Mucosa of rectum (tissue), 2 donors: ENCODE results near the gene CADPS2.
"Not testable (repeated sequence)": the region's sequence is repeated elsewhere in the genome, so short reads cannot be mapped to it uniquely, and the experiment has no call there.

ENCODE experiments used
- H3K27ac ChIP-seq, 2 donors: one replicate each; pipeline ENCODE4 v1.7.0; 2013; ENCODE audit warnings: inconsistent platforms in 2 of 2, low read depth in 2 of 2, low read length in 2 of 2
- H3K27me3 ChIP-seq, 2 donors: one replicate each; pipeline ENCODE4 v1.7.0; 2013; ENCODE audit warnings: low read length in 2 of 2; ENCODE audit not compliant: control insufficient read depth in 2 of 2, insufficient read depth in 2 of 2
- H3K36me3 ChIP-seq, 2 donors: one replicate each; pipeline ENCODE4 v1.7.0; 2013; ENCODE audit warnings: low read length in 2 of 2; ENCODE audit not compliant: control insufficient read depth in 2 of 2, insufficient read depth in 2 of 2
- H3K4me1 ChIP-seq, 2 donors: one replicate each; pipeline ENCODE4 v1.7.0; 2013; ENCODE audit warnings: low read length in 2 of 2, mild to moderate bottlenecking in 1 of 2; ENCODE audit not compliant: control insufficient read depth in 2 of 2, insufficient read depth in 2 of 2
- H3K4me3 ChIP-seq, 2 donors: one replicate each; pipeline ENCODE4 v1.7.0; 2013; ENCODE audit warnings: low read length in 2 of 2
- H3K9ac ChIP-seq, 2 donors: one replicate each; pipeline ENCODE4 v1.7.0; 2013; ENCODE audit warnings: low read length in 2 of 2, low read depth in 1 of 2, mild to moderate bottlenecking in 1 of 2
- H3K9me3 ChIP-seq, 2 donors: one replicate each; pipeline ENCODE4 v1.7.0; 2013; ENCODE audit warnings: low read length in 2 of 2; ENCODE audit not compliant: control insufficient read depth in 2 of 2
- donor health status: healthy.
- donor health status: Normal muscosa, but diverticular disease.

Gene CADPS2

GRCh38 chr7:122834571-122834942 is 51.7 kb downstream of the CADPS2 start:
- H3K9ac ChIP-seq, H3K36me3 ChIP-seq, H3K4me1 ChIP-seq, H3K9me3 ChIP-seq, H3K27me3 ChIP-seq, H3K4me3 ChIP-seq, H3K27ac ChIP-seq: not testable (repeated sequence)

DNA sequence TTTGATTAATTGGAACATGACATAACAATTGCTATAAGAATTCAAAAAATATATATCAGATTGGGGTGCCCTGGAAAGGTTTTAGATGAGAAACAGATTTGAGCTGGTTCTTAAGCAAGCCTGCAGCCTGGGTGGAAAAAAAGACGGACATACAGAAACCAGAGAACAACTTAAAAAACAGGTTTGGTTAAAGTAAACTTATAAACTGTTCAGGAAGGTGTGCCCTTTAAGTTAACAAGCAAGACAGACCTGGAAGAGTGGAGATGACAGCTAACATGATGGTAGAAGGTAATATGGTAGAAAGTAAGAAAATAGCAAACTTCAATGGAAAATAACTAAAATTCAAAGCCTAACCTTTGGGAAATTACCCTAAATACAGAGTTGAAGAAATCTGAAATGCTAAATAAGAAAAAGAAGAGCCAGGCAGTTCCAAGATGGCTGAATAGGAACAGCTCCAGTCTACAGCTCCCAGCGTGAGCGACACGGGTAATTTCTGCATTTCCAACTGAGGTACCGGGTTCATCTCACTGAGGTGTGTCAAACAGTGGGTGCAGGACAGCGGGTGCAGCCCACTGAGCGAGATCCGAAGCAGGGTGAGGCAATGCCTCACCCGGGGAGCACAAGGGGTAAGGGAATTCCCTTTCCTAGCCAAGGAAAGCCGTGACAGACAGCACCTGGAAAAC is 52.2 kb downstream of the CADPS2 start:
- peaks cover 0 to 4% of the 10 kb centered on the region in 2 donors for H3K4me1 ChIP-seq
- no peaks in the 10 kb centered on the region for H3K36me3 ChIP-seq
- H3K4me3 ChIP-seq, result no peak overlapping the region
- no peak overlapping the region for H3K9ac ChIP-seq
- no peak overlapping the region for H3K27ac ChIP-seq
- H3K9me3 ChIP-seq, result no peaks in the 10 kb centered on the region
- no peaks in the 10 kb centered on the region for H3K27me3 ChIP-seq

GRCh38 chr7:122831436-122831835 is 54.8 kb downstream of the CADPS2 start:
- H3K9ac ChIP-seq, result no peak overlapping the region

DNA sequence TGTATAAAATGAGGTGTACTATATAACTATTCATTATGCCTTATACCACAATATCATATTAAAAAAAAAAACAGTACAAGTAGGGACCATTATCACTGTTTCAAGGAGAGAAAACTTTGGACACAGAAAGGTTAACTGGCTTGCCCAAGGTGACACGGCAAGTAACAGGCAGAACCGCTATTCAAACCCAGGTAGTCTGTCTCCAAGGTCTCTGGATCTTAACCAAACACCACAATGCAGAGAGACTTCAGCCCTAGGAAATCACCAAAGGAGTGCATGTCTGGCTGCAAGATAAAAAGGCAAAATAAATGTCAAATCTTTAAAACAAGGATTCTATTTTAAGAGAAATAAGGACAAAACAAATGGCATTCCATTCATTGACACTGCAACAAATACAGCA is 56.3 kb downstream of the CADPS2 start:
- Histone ChIP-seq H3K9ac (no peak overlapping the region), H3K4me3 (no peak overlapping the region), H3K4me1 (peaks cover 0 to 4% of the 10 kb centered on the region in 2 donors), H3K27ac (no peak overlapping the region), H3K9me3 (no peaks in the 10 kb centered on the region), H3K27me3 (no peaks in the 10 kb centered on the region), H3K36me3 (no peaks in the 10 kb centered on the region)

More at GRCh38 chr7:122831436-122831835, 54.8 kb downstream of the CADPS2 start:
- no peak overlapping the region for H3K4me3 ChIP-seq
- H3K27me3 ChIP-seq, result no peaks in the 10 kb centered on the region
- peaks cover 0 to 4% of the 10 kb centered on the region in 2 donors for H3K4me1 ChIP-seq
- no peak overlapping the region for H3K27ac ChIP-seq
- H3K9me3 ChIP-seq, result no peaks in the 10 kb centered on the region
- H3K36me3 ChIP-seq, result no peaks in the 10 kb centered on the region

GRCh38 chr7:122827763-122828162 is 58.5 kb downstream of the CADPS2 start:
- Histone ChIP-seq H3K4me1 (no peaks in the 10 kb centered on the region), H3K9me3 (no peaks in the 10 kb centered on the region), H3K4me3 (no peak overlapping the region), H3K36me3 (no peaks in the 10 kb centered on the region), H3K27ac (no peak overlapping the region), H3K27me3 (no peaks in the 10 kb centered on the region), H3K9ac (no peak overlapping the region)

DNA sequence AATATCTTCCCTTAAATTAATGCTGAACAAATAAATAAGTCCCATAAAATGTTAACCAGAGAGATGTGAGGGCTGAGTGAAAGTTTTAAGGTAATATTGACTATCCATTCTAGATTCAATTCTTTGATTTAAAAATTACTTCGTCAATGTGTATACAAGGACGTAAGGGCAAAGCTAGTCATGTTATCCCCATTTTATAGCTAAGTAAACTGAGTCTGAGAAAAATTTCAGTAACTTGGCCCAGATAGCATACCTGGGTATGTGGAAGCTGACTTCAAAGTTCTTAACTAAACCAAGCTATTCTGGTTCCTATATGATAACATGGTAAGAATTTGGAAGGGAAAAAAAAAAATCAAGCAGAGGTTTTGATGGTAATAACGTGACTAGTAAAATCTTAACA is 72.4 kb downstream of the CADPS2 start:
- Histone ChIP-seq H3K4me1 (no peaks in the 10 kb centered on the region), H3K9ac (no peak overlapping the region), H3K27me3 (no peaks in the 10 kb centered on the region), H3K27ac (no peak overlapping the region), H3K36me3 (no peaks in the 10 kb centered on the region), H3K9me3 (no peaks in the 10 kb centered on the region), H3K4me3 (no peak overlapping the region)

DNA sequence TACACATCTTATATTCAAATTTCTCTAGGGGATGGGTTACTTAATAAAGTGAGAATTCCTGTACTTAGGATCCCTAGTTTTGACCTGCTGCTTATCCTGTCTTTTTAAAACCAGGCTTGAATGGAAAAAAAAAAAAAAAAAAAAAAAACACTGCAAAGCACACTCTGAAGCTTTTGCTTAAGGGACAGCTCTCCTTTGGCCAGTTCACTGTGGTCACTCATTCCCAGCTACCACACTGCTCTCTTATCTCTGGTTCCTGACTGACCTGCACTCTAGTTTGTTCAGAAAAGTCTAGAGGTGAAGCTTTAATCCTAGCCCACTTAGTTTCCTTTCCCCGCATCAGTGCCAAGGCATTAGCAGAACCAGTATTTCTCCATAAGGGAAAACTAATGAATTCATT is 82.4 kb downstream of the CADPS2 start:
- no peaks in the 10 kb centered on the region for H3K9me3 ChIP-seq
- no peak overlapping the region for H3K27ac ChIP-seq
- H3K36me3 ChIP-seq, result no peaks in the 10 kb centered on the region
- H3K9ac ChIP-seq, result no peak overlapping the region
- H3K4me1 ChIP-seq, result no peaks in the 10 kb centered on the region
- H3K4me3 ChIP-seq, result no peak overlapping the region
- H3K27me3 ChIP-seq, result no peaks in the 10 kb centered on the region

GRCh38 chr7:122803323-122803722 is 82.9 kb downstream of the CADPS2 start:
- no peaks in the 10 kb centered on the region for H3K36me3 ChIP-seq
- H3K27ac ChIP-seq, result no peak overlapping the region
- no peaks in the 10 kb centered on the region for H3K4me1 ChIP-seq
- H3K27me3 ChIP-seq, result no peaks in the 10 kb centered on the region
- no peak overlapping the region for H3K9ac ChIP-seq
- H3K9me3 ChIP-seq, result no peaks in the 10 kb centered on the region
- H3K4me3 ChIP-seq, result no peak overlapping the region

GRCh38 chr7:122802301-122802751 is 83.9 kb downstream of the CADPS2 start:
- no peaks in the 10 kb centered on the region for H3K9me3 ChIP-seq
- no peak overlapping the region for H3K27ac ChIP-seq
- no peak overlapping the region for H3K9ac ChIP-seq
- no peaks in the 10 kb centered on the region for H3K36me3 ChIP-seq
- H3K4me1 ChIP-seq, result no peaks in the 10 kb centered on the region
- H3K4me3 ChIP-seq, result no peak overlapping the region
- H3K27me3 ChIP-seq, result no peaks in the 10 kb centered on the region

DNA sequence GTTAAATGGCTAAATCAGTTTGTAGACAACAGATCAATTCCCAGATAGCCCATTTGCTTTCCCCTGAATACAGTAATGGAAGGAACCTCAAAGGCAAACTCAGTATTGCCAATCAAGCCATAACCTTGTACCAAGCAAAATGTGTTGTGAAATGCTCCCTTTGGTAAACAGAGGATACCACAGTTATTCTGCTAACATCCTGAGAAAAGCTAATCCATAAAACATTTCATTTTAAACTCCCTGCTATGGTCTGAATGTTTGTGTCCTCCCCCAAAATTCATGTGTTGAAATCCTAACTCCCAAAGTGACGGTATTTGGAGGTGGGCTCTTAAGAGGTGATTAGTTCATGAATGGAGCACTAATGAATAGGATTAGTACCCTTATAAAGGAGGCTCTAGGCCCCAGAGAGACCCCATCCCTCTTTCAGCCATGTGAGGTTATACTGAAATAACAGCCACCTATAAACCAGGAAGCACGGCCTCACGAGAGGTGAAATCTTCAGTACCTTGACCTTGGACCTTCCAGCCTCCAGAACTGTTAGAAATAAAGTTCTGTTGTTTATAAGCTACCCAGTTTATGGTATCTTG is 94.2 kb downstream of the CADPS2 start:
- Histone ChIP-seq H3K4me3 (no peak overlapping the region), H3K36me3 (no peaks in the 10 kb centered on the region), H3K9ac (no peak overlapping the region), H3K9me3 (no peaks in the 10 kb centered on the region), H3K27me3 (no peaks in the 10 kb centered on the region), H3K4me1 (no peaks in the 10 kb centered on the region), H3K27ac (no peak overlapping the region)
